GM12878 (cell line): Measurements from ENCODE around the gene S100P. TPM values are rescaled to one million over a fixed set of nuclear protein-coding genes. Genes with fewer than 3 reads are reported as not detected.
A peak's percentile ranks its signal among the peaks of the same experiment; 100 is the strongest.

Experiments
- ATAC-seq: fragments of 200-7000 bp; cut with Tn5 transposase; 3 replicates; pipeline ENCODE4 v1.9.1; 2020; ENCODE audit warnings: mild to moderate bottlenecking, moderate library complexity
- BruUV-seq: library from RNA; stranded (reverse); fragments of 400-500 nt; replicated peaks from 2 replicates; lab custom pipeline; 2021; lab: Mats Ljungman, UMichigan
- CTCF ChIA-PET: fragments of 300-600 bp; sonication (Branson Sonifier 250); formaldehyde crosslinking; extraction: SDS; loops from one replicate; lab custom pipeline; 2021; ENCODE audit warnings: inconsistent platforms; lab: Yijun Ruan, JAX
- POLR2A ChIA-PET: fragments of 350-600 bp; formaldehyde crosslinking; extraction: SDS; loops from one replicate; lab custom pipeline; 2021; ENCODE audit warnings: inconsistent platforms; lab: Charles Lee
- RAD21 ChIA-PET: fragments of 300-600 bp; sonication (Branson Sonifier 250); formaldehyde crosslinking; loops from one replicate; lab custom pipeline; 2023; ENCODE audit warnings: antibody characterized with exemption; ENCODE audit not compliant: unreplicated experiment; lab: Charles Lee
- SMC1A ChIA-PET: fragments of 300-600 bp; sonication (Branson Sonifier 250); formaldehyde crosslinking; loops from one replicate; lab custom pipeline; 2023; ENCODE audit not compliant: unreplicated experiment, uncharacterized antibody; lab: Charles Lee
- DNase-seq: peaks from one replicate; pipeline ENCODE4 v3.0.0-alpha.2; 2011; ENCODE audit warnings: low read depth, low spot score
- FAIRE-seq: peaks from 3 replicates; lab custom pipeline; 2011; peaks lifted over from hg19 to GRCh38; lab: Jason Lieb, UNC
- H2AFZ ChIP-seq: 2 replicates; pipeline ENCODE4 v1.6.0; 2011; ENCODE audit warnings: low read depth, low read length, control low read depth; ENCODE audit not compliant: control insufficient read depth
- H3K27ac ChIP-seq: 2 replicates; pipeline ENCODE4 v1.5.1; 2011; ENCODE audit warnings: control low read depth; ENCODE audit not compliant: control insufficient read depth, insufficient read depth
- H3K27me3 ChIP-seq, 2 experiments: replicated peaks in 1 of 2; 2 replicates each; pipeline versions ENCODE4 v1.6.0 to v1.6.1; 2011; ENCODE audit warnings: low read length in 1 of 2; ENCODE audit not compliant: control insufficient read depth in 2 of 2, insufficient read depth in 2 of 2
- H3K36me3 ChIP-seq, 2 experiments: 2 replicates each; pipeline ENCODE4 v1.5.1; 2011; ENCODE audit warnings: low read length in 1 of 2; ENCODE audit not compliant: control insufficient read depth in 2 of 2, insufficient read depth in 2 of 2
- H3K4me1 ChIP-seq: 2 replicates; pipeline ENCODE4 v1.6.1; 2011; ENCODE audit warnings: mild to moderate bottlenecking, low read length, moderate library complexity, mixed read lengths; ENCODE audit not compliant: control insufficient read depth, insufficient read depth
- H3K4me2 ChIP-seq: 2 replicates; pipeline ENCODE4 v1.6.0; 2011; ENCODE audit warnings: control low read depth; ENCODE audit not compliant: control insufficient read depth, insufficient read depth
- H3K4me3 ChIP-seq: fragments of 200-600 bp; sonication (generic); 2 replicates; pipeline ENCODE4 v1.5.1; 2016
- H3K79me2 ChIP-seq: 2 replicates; pipeline ENCODE4 v1.6.0; 2011; ENCODE audit warnings: low read length; ENCODE audit not compliant: control insufficient read depth, insufficient read depth
- H3K9ac ChIP-seq: 2 replicates; pipeline ENCODE4 v1.8.0; 2011; ENCODE audit warnings: low read length, control low read depth, mixed read lengths; ENCODE audit not compliant: control insufficient read depth, insufficient read depth
- H3K9me3 ChIP-seq: replicated peaks from 3 replicates; pipeline ENCODE4 v1.5.1; 2011; ENCODE audit warnings: mild to moderate bottlenecking, low read length; ENCODE audit not compliant: control insufficient read depth, insufficient read depth
- H4K20me1 ChIP-seq: 2 replicates; pipeline ENCODE4 v1.6.0; 2011; ENCODE audit not compliant: control insufficient read depth, insufficient read depth
- BCLAF1 ChIP-seq: fragments of 450-650 bp; IDR thresholded peaks from 2 replicates; pipeline ENCODE4 v1.6.1; 2017; ENCODE audit warnings: antibody characterized with exemption, mild to moderate bottlenecking, moderate library complexity
- BHLHE40 ChIP-seq, 2 experiments: fragments of 450-650 bp in 1 of 2; IDR thresholded peaks; 2 replicates each; pipeline ENCODE4 v1.6.1; 2011 to 2017; ENCODE audit warnings: low read depth in 2 of 2, borderline replicate concordance in 1 of 2, improper control_type of control experiment in 1 of 2, low read length in 1 of 2, mild to moderate bottlenecking in 1 of 2
- CBX3 ChIP-seq: fragments of 200-600 bp; sonication (generic); IDR thresholded peaks from 2 replicates; pipeline ENCODE4 v1.6.1; 2016; ENCODE audit warnings: low read depth, borderline replicate concordance
- CHD1 ChIP-seq: IDR thresholded peaks from 2 replicates; pipeline ENCODE4 v1.6.1; 2012; ENCODE audit warnings: low read depth, low read length, improper control_type of control experiment
- EED ChIP-seq: sonication (generic); IDR thresholded peaks from 2 replicates; pipeline ENCODE4 v1.6.1; 2016; ENCODE audit warnings: antibody characterized with exemption, low read depth
- EZH2 ChIP-seq: IDR thresholded peaks from 2 replicates; pipeline ENCODE4 v1.6.1; 2012; ENCODE audit warnings: low read depth, mild to moderate bottlenecking, control low read depth, inconsistent platforms, low read length, borderline replicate concordance; ENCODE audit not compliant: control insufficient read depth
- FOXK2 ChIP-seq: fragments of 450-650 bp; IDR thresholded peaks from 2 replicates; pipeline ENCODE4 v1.6.1; 2017; ENCODE audit warnings: mild to moderate bottlenecking, moderate library complexity
- IKZF2 ChIP-seq, 2 experiments: fragments of 450-650 bp; IDR thresholded peaks; 2 replicates each; pipeline ENCODE4 v1.6.1; 2017; ENCODE audit warnings: mild to moderate bottlenecking in 2 of 2, moderate library complexity in 2 of 2
- JUNB ChIP-seq: IDR thresholded peaks from 2 replicates; pipeline ENCODE4 v1.6.1; 2016; ENCODE audit warnings: antibody characterized with exemption, mild to moderate bottlenecking
- MTA3 ChIP-seq: IDR thresholded peaks from 2 replicates; pipeline ENCODE4 v1.6.1; 2012; ENCODE audit warnings: low read length, inconsistent platforms, borderline replicate concordance
- RAD21 ChIP-seq: IDR thresholded peaks from 2 replicates; pipeline ENCODE4 v1.6.1; 2011; ENCODE audit warnings: mild to moderate bottlenecking, low read depth, low read length, moderate library complexity; ENCODE audit not compliant: insufficient read depth
- RB1 ChIP-seq: fragments of 450-650 bp; formaldehyde crosslinking; IDR thresholded peaks from 2 replicates; pipeline ENCODE4 v1.6.1; 2017; ENCODE audit warnings: mild to moderate bottlenecking, borderline replicate concordance
- RELB ChIP-seq: fragments of 450-650 bp; IDR thresholded peaks from 2 replicates; pipeline ENCODE4 v1.6.1; 2017; ENCODE audit warnings: low read depth, mild to moderate bottlenecking, moderate library complexity
- SIN3A ChIP-seq: IDR thresholded peaks from 2 replicates; pipeline ENCODE4 v1.6.1; 2012; ENCODE audit warnings: low read depth, low read length, improper control_type of control experiment
- ZNF384 ChIP-seq: IDR thresholded peaks from 2 replicates; pipeline ENCODE4 v1.6.1; 2012; ENCODE audit warnings: low read depth, mild to moderate bottlenecking, low read length, improper control_type of control experiment, borderline replicate concordance
- ZNF592 ChIP-seq: fragments of 450-650 bp; IDR thresholded peaks from 2 replicates; pipeline ENCODE4 v1.6.1; 2017; ENCODE audit warnings: mild to moderate bottlenecking, moderate library complexity
- WGBS: methylation state at CpG from one replicate; pipeline ENCODE4 v1.1.6; 2016; ENCODE audit warnings: low lambda C conversion rate; ENCODE audit not compliant: insufficient replicate concordance, insufficient coverage; ENCODE audit errors: missing lambda C conversion rate; 5-methylcytosine and 5-hydroxymethylcytosine counted together
- in situ Hi-C: fragments of 300-500 bp; cut with MboI; formaldehyde crosslinking; loops from 9 replicates; pipeline ENCODE4 v1.14.3; 2018; ENCODE audit warnings: mixed read lengths
- intact Hi-C: fragments of 100-400 bp; cut with micrococcal nuclease; formaldehyde crosslinking; loops from one replicate; pipeline ENCODE4 v1.14.2; 2022; ENCODE audit not compliant: unreplicated experiment
- polyA plus RNA-seq, 11 experiments: library from polyadenylated mRNA; depleted of rRNA in 4 of 11; unstranded in 6 of 11; stranded (reverse) in 5 of 11; fragments of >200 nt; fragmentation: Nextera tagmentation in 4 of 11; fragmentation: Illumina TruSeq in 1 of 11; extraction: Ambion mirVana in 4 of 11; extraction: Trizol in 1 of 11; gene quantifications; 1 replicate in 1 of 11; 2 replicates in 10 of 11; pipeline versions ENCODE4 v1.2.1 to v1.2.3, GENCODE V29; 2011 to 2016; ENCODE audit warnings: inconsistent platforms in 2 of 11, missing spikeins in 2 of 11, low read depth in 1 of 11
- total RNA-seq, 4 experiments: library from RNA; depleted of rRNA in 3 of 4; stranded (reverse); fragments of >200 nt in 3 of 4; fragmentation: Illumina TruSeq in 1 of 4; extraction: Trizol in 1 of 4; gene quantifications; 2 replicates each; pipeline versions ENCODE4 v1.2.1 to v1.2.3, GENCODE V29; 2013 to 2021

S100P gene
- total and polyA plus RNA-seq, 10 of the 15 experiments (the other 5 are each of a cell fraction or from before 2014, with no cell fraction given), result 0.90 TPM; not detected in 9

GRCh38 chr4:6742507-6742906 lies 48.8 kb downstream of the S100P start:
- Histone ChIP-seq H3K9ac (no peak overlapping the region), H3K4me1 (peaks cover 10% of the 10 kb centered on the region), H3K4me3 (no peak overlapping the region), H3K79me2 (no peaks in the 10 kb centered on the region), H3K27me3 (no peaks in the 10 kb centered on the region), H2AFZ (no peak overlapping the region), H4K20me1 (no peaks in the 10 kb centered on the region), H3K36me3 (no peaks in the 10 kb centered on the region), H3K9me3 (no peaks in the 10 kb centered on the region; the same call in 2 of the 3 replicates), H3K27ac (no peak overlapping the region), H3K4me2 (peak overlapping the region; percentile 44; the same call in 1 of the 2 replicates)
- no peak for FAIRE-seq
- 0% methylated on average over 2 of the region's 2 CpGs for WGBS
- RAD21 ChIA-PET, result interaction anchor here (2.8 kb wide), 1 partner anchor 131 kb away, joined by 8 read pairs; no protein-coding TSS in a partner anchor
- ATAC-seq, result peak; percentile 67
- CTCF ChIA-PET, result interaction anchor here (1.7 to 2.3 kb wide), 2 partner anchors 131 to 144 kb away, joined by 6 to 13 read pairs; no protein-coding TSS in a partner anchor
- intact Hi-C loops (no loop called here), in situ Hi-C loops (no loop called here)
- no TSS peak for BruUV-seq
- DNase-seq, result no peak
- POLR2A ChIA-PET, result no interaction called here
- SMC1A ChIA-PET, result interaction anchor here (0.6 kb wide), 1 partner anchor 197 kb away, joined by 3 read pairs; no protein-coding TSS in a partner anchor
- TF ChIP-seq RAD21 (no peak), RB1 (no peak), EZH2 (no peak), BCLAF1 (no peak), FOXK2 (no peak), MTA3 (no peak), IKZF2 (IDR thresholded peaks at IDR 0.05) (peak; percentile 19 to 28; a peak in 1 of 4 replicates), JUNB (peak; percentile 60), EED (no peak), ZNF384 (no peak), CBX3 (no peak), CHD1 (no peak), SIN3A (no peak), ZNF592 (no peak), RELB (0 out of 2 replicates have a peak, but pooled peaks have one; percentile 19), BHLHE40 (IDR thresholded peaks at IDR 0.05; ENCODE audit: borderline replicate concordance in 1 of 2, low read depth in 2 of 2, low read length in 1 of 2) (no peak)
